ENCODE data around the gene CALHM6. TPM values are rescaled to one million over a fixed set of nuclear protein-coding genes. Genes with fewer than 3 reads are reported as not detected.

The CALHM6 gene
- total RNA-seq, 4 donors from 2014 or later: 1.6 to 9.5 (median 5.3) TPM

- DNase-seq (ENCODE audit: low spot score) (no peak), ATAC-seq (ENCODE audit: low FRiP score) (no peak)
- no peak for TF ChIP-seq CTCF (IDR thresholded peaks at IDR 0.05)
Measured at GRCh38 chr6:116472706-116473105, 11.5 kb downstream of the CALHM6 start.

- no peak for DNase-seq (ENCODE audit: low spot score)
- ATAC-seq (ENCODE audit: low FRiP score): no peak
- no peak for TF ChIP-seq CTCF (IDR thresholded peaks at IDR 0.05)
Measured at GRCh38 chr6:116475141-116475540, 14.0 kb downstream of the CALHM6 start.

GRCh38 chr6:116476002-116476678, 15.0 kb downstream of the CALHM6 start:
- ATAC-seq (ENCODE audit: low FRiP score) (no peak), DNase-seq (ENCODE audit: low spot score) (no peak)
- no peak for TF ChIP-seq CTCF (IDR thresholded peaks at IDR 0.05)

- no peak for DNase-seq (ENCODE audit: low spot score)
- no peak for TF ChIP-seq CTCF (IDR thresholded peaks at IDR 0.05)
- no peak for ATAC-seq (ENCODE audit: low FRiP score)
Measured at GRCh38 chr6:116482780-116483179, 21.6 kb downstream of the CALHM6 start.

- ATAC-seq (ENCODE audit: low FRiP score) (no peak), DNase-seq (ENCODE audit: low spot score) (no peak)
- no peak for TF ChIP-seq CTCF (IDR thresholded peaks at IDR 0.05)
Measured at GRCh38 chr6:116483616-116484015, 22.4 kb downstream of the CALHM6 start.

GRCh38 chr6:116485559-116486184, 24.5 kb downstream of the CALHM6 start:
- TF ChIP-seq CTCF (IDR thresholded peaks at IDR 0.05): no peak

More at GRCh38 chr6:116485559-116486184, 24.5 kb downstream of the CALHM6 start:
- ATAC-seq (ENCODE audit: low FRiP score): no peak
- DNase-seq (ENCODE audit: low spot score): no peak

Measured in omental fat pad (tissue), 4 donors.